Epithelial cell of proximal tubule (primary cell): ENCODE results near the gene INTU. TPM values are rescaled to one million over a fixed set of nuclear protein-coding genes. Genes with fewer than 3 reads are reported as not detected.

Experiments used
- DNase-seq: peaks from one replicate; pipeline ENCODE4 v3.0.0-alpha.2; 2011; ENCODE audit warnings: low read depth
- H3K4me3 ChIP-seq: 2 replicates; pipeline ENCODE4 v1.5.1; 2011; ENCODE audit warnings: low read depth, mild to moderate bottlenecking, low read length
- total RNA-seq: library from RNA; depleted of rRNA; stranded (reverse); fragments of >200 nt; gene quantifications from 2 replicates; pipeline ENCODE4 v1.2.3, GENCODE V29; 2015
- TF ChIP-seq, protein P1 (sequence below): conservative IDR thresholded peaks from 2 replicates; pipeline ENCODE4 v1.5.1; 2012; ENCODE audit warnings: low read depth, mild to moderate bottlenecking, low read length

INTU gene
- total RNA-seq, 1 donor from 2014 or later, result 4.3 TPM

DNA sequence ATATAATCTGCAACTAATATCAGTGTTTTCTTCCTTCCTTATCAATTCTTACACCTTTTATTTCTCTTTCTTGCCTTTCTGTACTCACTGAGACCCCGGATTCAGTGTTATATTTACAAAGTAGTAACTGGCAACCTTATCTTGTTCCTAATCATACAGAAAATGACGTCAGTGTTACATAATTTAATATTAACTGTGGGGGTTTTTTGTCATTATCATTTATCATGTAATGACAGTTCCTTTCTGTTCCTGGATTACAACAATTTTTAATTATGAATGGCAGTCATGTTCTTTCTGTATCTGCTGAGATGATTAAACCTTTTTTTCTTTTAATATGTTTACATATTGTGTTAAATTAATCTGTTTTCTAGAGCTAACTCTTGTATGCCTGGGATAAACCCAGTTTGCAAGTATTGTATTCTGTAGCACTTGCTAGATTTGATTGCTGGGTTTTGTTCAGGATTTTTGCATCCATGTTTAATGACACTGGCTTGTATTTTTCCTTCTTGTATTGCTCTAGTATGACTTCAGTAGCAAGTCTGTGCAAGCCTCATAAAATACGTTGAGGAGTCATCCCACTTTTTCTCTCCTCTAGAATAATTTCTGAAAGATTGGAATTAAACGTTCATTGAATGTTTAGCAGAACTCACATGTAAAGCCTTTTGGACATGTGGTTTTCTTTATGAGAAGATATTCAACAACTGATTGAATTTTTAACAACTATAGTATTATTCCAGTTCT is 138.9 kb downstream of the INTU start:
- no peak for DNase-seq
- H3K4me3 ChIP-seq, result no peak overlapping the region
- TF ChIP-seq, protein P1, sequence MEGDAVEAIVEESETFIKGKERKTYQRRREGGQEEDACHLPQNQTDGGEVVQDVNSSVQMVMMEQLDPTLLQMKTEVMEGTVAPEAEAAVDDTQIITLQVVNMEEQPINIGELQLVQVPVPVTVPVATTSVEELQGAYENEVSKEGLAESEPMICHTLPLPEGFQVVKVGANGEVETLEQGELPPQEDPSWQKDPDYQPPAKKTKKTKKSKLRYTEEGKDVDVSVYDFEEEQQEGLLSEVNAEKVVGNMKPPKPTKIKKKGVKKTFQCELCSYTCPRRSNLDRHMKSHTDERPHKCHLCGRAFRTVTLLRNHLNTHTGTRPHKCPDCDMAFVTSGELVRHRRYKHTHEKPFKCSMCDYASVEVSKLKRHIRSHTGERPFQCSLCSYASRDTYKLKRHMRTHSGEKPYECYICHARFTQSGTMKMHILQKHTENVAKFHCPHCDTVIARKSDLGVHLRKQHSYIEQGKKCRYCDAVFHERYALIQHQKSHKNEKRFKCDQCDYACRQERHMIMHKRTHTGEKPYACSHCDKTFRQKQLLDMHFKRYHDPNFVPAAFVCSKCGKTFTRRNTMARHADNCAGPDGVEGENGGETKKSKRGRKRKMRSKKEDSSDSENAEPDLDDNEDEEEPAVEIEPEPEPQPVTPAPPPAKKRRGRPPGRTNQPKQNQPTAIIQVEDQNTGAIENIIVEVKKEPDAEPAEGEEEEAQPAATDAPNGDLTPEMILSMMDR, result no peak

DNA sequence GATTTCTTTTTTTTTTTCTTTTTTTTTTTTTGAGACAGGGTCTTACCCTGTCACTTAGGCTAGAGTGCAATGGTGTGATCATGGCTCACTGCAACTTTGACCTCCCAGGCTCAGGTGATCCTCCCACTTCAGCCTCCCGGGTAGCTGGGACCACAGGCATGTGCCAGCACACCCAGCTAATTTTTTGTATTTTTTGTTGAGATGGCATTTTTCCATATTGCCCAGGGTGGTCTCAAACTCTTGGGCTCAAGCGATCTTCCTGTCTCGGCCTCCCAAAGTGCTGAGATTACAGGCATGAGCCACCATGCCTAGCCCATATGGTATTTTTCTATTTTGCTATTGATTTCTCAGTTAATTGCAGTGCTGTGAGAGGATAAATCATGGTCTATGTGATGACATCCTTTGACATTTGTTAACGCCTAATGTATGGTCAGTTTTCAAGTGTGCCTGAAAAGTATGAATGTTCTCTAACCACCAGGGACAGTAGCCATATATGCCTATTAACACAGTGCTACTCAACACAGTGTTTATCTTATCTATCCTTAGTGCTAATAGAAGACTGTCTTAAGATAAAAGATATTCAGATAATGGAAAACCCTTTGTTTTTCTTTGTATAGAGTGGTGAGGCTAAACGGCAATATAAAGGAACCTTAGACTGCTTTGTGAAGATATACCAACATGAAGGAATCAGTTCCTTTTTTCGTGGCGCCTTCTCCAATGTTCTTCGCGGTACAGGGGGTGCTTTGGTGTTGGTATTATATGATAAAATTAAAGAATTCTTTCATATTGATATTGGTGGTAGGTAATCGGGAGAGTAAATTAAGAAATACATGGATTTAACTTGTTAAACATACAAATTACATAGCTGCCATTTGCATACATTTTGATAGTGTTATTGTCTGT is 140.3 kb downstream of the INTU start:
- no peak for DNase-seq
- H3K4me3 ChIP-seq, result no peak overlapping the region
- TF ChIP-seq, protein P1, result no peak

DNA sequence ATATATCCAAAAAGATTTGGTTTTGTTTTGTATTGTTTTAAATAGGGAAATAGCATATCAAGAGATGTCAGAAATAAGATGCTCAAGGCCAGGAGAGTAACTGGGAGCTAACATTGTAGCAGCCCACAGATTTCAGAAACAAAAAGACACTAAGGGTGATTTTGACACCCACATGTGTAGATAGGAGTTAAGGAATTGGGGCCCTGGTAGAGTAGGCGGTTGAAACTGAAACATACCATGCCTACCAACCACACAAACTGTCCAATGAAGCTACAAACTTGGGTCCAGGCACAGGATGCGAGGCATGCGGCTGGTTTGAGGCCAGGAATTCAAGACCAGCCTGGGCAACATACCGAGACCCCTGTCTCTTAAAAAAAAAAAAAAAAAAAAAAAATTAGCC is 143.1 kb downstream of the INTU start:
- TF ChIP-seq, protein P1, result no peak
- DNase-seq, result no peak
- no peak overlapping the region for H3K4me3 ChIP-seq

Other genes starting within 250 kb of the INTU start
- gene SLC25A31, start 97.4 kb downstream of the INTU start, total RNA-seq, result not detected in 2 replicates
- 10.6 and 12.6 TPM in 2 replicates for gene HSPA4L, start 149.4 kb downstream of the INTU start, total RNA-seq
- 27.9 and 29.0 TPM in 2 replicates for gene PLK4, start 247.9 kb downstream of the INTU start, total RNA-seq